ENCODE data around the gene SYT13. TPM values are rescaled to one million over a fixed set of nuclear protein-coding genes. Genes with fewer than 3 reads are reported as not detected.

Gene SYT13
- total and polyA plus RNA-seq, 2 of the 4 experiments (the other 2 are of a cell fraction): not detected

- in situ Hi-C loops (cut with MboI; ENCODE audit: low sequenced_read_pairs) (loop anchor here (5.0 to 25.0 kb wide), 3 partner anchors 183 to 603 kb away; no protein-coding TSS in a partner anchor), intact Hi-C loops (cut with micrococcal nuclease) (loop anchor here (10.0 kb wide), 1 partner anchor 646 kb away; no protein-coding TSS in a partner anchor)
- no peak overlapping the region for H3K27ac ChIP-seq (ENCODE audit: insufficient read depth, low read length)
Measured at GRCh38 chr11:45290586-45290985, 4.4 kb upstream of the SYT13 start.

More at GRCh38 chr11:45290586-45290985, 4.4 kb upstream of the SYT13 start:
- no peak overlapping the region for H3K14ac ChIP-seq (replicated peaks; ENCODE audit: low read depth, low read length)
- no peak for TF ChIP-seq FOS (IDR thresholded peaks at IDR 0.05; ENCODE audit: low read depth, low read length)
- TF ChIP-seq ELK1 (IDR thresholded peaks at IDR 0.05; ENCODE audit: borderline replicate concordance, low read depth, low read length): no peak
- TF ChIP-seq BHLHE40 (IDR thresholded peaks at IDR 0.05; ENCODE audit: low read depth, low read length): no peak
- TF ChIP-seq RFX5 (IDR thresholded peaks at IDR 0.05; ENCODE audit: low read depth, low read length): no peak
- no peak for TF ChIP-seq CEBPB (IDR thresholded peaks at IDR 0.05; ENCODE audit: low read depth, low read length)
- TF ChIP-seq POLR2A (IDR thresholded peaks at IDR 0.05; ENCODE audit: low read depth, low read length): no peak
- no peak for TF ChIP-seq MAZ (IDR thresholded peaks at IDR 0.05; ENCODE audit: borderline replicate concordance, low read depth, low read length)
- TF ChIP-seq CTCF (conservative IDR thresholded peaks at IDR 0.05; ENCODE audit: low read depth, low read length): no peak
- no peak for TF ChIP-seq CHD1 (IDR thresholded peaks at IDR 0.05; ENCODE audit: low read depth, low read length)
- TF ChIP-seq SMC3 (IDR thresholded peaks at IDR 0.05; ENCODE audit: low read depth, low read length): no peak
- no peak for TF ChIP-seq USF2 (IDR thresholded peaks at IDR 0.05; ENCODE audit: low read depth, low read length)
- TF ChIP-seq MXI1 (IDR thresholded peaks at IDR 0.05; ENCODE audit: borderline replicate concordance, low read depth, low read length): no peak
- no peak for TF ChIP-seq NFE2L2 (IDR thresholded peaks at IDR 0.05; ENCODE audit: low read depth, low read length)
- H2BK20ac ChIP-seq (ENCODE audit: low read depth, low read length): no peak overlapping the region
- H2AFZ ChIP-seq (replicated peaks; ENCODE audit: low read length, poor library complexity): no peak overlapping the region
- H4K5ac ChIP-seq (ENCODE audit: low read depth, low read length): no peak overlapping the region
- no peak overlapping the region for H3K56ac ChIP-seq (ENCODE audit: extremely low read depth, insufficient read depth, low read length)
- WGBS, 2 experiments (ENCODE audit: extremely low coverage in 2 of 2, insufficient read length in 1 of 2): no CpG with 5 or more reads among the region's 1 CpG
- no peaks in the 10 kb centered on the region for H3K9me1 ChIP-seq (ENCODE audit: insufficient read depth, low read length)
- H3K27me3 ChIP-seq (ENCODE audit: control insufficient read depth, insufficient read depth, low read length): peaks cover 35% of the 10 kb centered on the region
- no peak overlapping the region for H4K91ac ChIP-seq (ENCODE audit: insufficient read depth, low read depth, low read length)
- no peaks in the 10 kb centered on the region for H3K79me1 ChIP-seq (ENCODE audit: low read depth in 1 of 2, low read length in 2 of 2)
- ChIA-PET POLR2A (ENCODE audit: unreplicated experiment) (no interaction called here), CTCF (interaction anchor here (1.9 kb wide), 1 partner anchor 180 kb away, joined by 4 read pairs; no protein-coding TSS in a partner anchor)
- H4K8ac ChIP-seq (ENCODE audit: low read depth in 2 of 2, low read length in 2 of 2): no peak overlapping the region
- H2BK15ac ChIP-seq (ENCODE audit: low read depth, low read length): no peak overlapping the region
- ATAC-seq (ENCODE audit: low read depth): no peak
- no peak overlapping the region for H3K4me2 ChIP-seq (ENCODE audit: low read depth, low read length)
- no peak overlapping the region for H2BK5ac ChIP-seq (ENCODE audit: low read depth, low read length, poor library complexity, severe bottlenecking)
- no peak overlapping the region for H3K9ac ChIP-seq (ENCODE audit: low read depth, low read length)
- no TSS peak for BruUV-seq (replicated peaks)
- dilution Hi-C loops (cut with HindIII; ENCODE audit: low sequenced_read_pairs, unreplicated experiment): no loop called here
- H2AK9ac ChIP-seq (replicated peaks; ENCODE audit: low read depth, low read length, poor library complexity): no peak overlapping the region
- peaks cover 9% of the 10 kb centered on the region; the same call in 1 of the 2 replicates for H3K9me3 ChIP-seq (ENCODE audit: control insufficient read depth, insufficient read depth, low read length)
- no peaks in the 10 kb centered on the region for H3K36me3 ChIP-seq (ENCODE audit: control insufficient read depth, insufficient read depth, low read length)
- H3K4me3 ChIP-seq (ENCODE audit: insufficient read depth, low read depth, low read length): no peak overlapping the region
- no peak overlapping the region for H3K18ac ChIP-seq (ENCODE audit: low read depth, low read length)
- no peak overlapping the region for H2AK5ac ChIP-seq (ENCODE audit: low read depth, low read length)
- DNase-seq: no peak
- no peak overlapping the region for H2BK120ac ChIP-seq (ENCODE audit: low read depth, low read length)
- no peak overlapping the region for H3K4ac ChIP-seq (ENCODE audit: low read depth, low read length)
- no peak overlapping the region for H3K23ac ChIP-seq (ENCODE audit: low read depth, low read length)
- no peaks in the 10 kb centered on the region for H4K20me1 ChIP-seq (ENCODE audit: insufficient read depth, low read length)
- no peaks in the 10 kb centered on the region for H3K4me1 ChIP-seq (ENCODE audit: control insufficient read depth, insufficient read depth, low read length)
